Lung (tissue), 12 donors: ENCODE data around the gene KPNA4. TPM values are rescaled to one million over a fixed set of nuclear protein-coding genes. Genes with fewer than 3 reads are reported as not detected.

Experiments used
- ATAC-seq: fragments of 200-7000 bp; cut with Tn5 transposase; one replicate; pipeline ENCODE4 v1.9.1; 2020; ENCODE audit warnings: moderate number of reproducible peaks; ENCODE audit not compliant: insufficient read depth, low FRiP score
- DNase-seq, 3 donors: peaks; one replicate each; pipeline ENCODE4 v3.0.0-alpha.2; 2013 to 2017
- H3K27ac ChIP-seq, 2 donors: one replicate each; pipeline ENCODE4 v1.5.1; 2013; ENCODE audit warnings: mild to moderate bottlenecking in 2 of 2, moderate library complexity in 2 of 2, control low read depth in 1 of 2, inconsistent platforms in 1 of 2, low read depth in 1 of 2, low read length in 1 of 2
- H3K27me3 ChIP-seq, 3 donors: one replicate each; pipeline ENCODE4 v1.5.1; 2013; ENCODE audit warnings: low read length in 2 of 3; ENCODE audit not compliant: control insufficient read depth in 3 of 3, insufficient read depth in 3 of 3
- H3K36me3 ChIP-seq, 4 donors: one replicate each; pipeline ENCODE4 v1.5.1; 2013; ENCODE audit warnings: low read length in 4 of 4, mild to moderate bottlenecking in 1 of 4, moderate library complexity in 1 of 4; ENCODE audit not compliant: control insufficient read depth in 4 of 4, insufficient read depth in 4 of 4
- H3K4me1 ChIP-seq, 5 donors: one replicate each; pipeline ENCODE4 v1.5.1; 2013; ENCODE audit warnings: low read length in 5 of 5, mild to moderate bottlenecking in 2 of 5, moderate library complexity in 1 of 5; ENCODE audit not compliant: control insufficient read depth in 5 of 5, insufficient read depth in 5 of 5
- H3K4me3 ChIP-seq: one replicate; pipeline ENCODE4 v1.5.1; 2013; ENCODE audit warnings: mild to moderate bottlenecking, control low read depth, moderate library complexity
- H3K9ac ChIP-seq, 2 donors: one replicate each; pipeline ENCODE4 v1.5.1; 2013; ENCODE audit warnings: low read length in 2 of 2, control low read depth in 1 of 2; ENCODE audit not compliant: insufficient read depth in 1 of 2
- H3K9me3 ChIP-seq, 4 donors: one replicate each; pipeline ENCODE4 v1.5.1; 2013; ENCODE audit warnings: low read length in 3 of 4, mild to moderate bottlenecking in 1 of 4, moderate library complexity in 1 of 4; ENCODE audit not compliant: control insufficient read depth in 4 of 4, insufficient read depth in 3 of 4
- WGBS, 2 donors: extraction: QIAGEN DNeasy Blood & Tissue Kit; methylation state at CpG; one replicate each; pipeline ENCODE4 v1.1.7; 2013; 5-methylcytosine and 5-hydroxymethylcytosine counted together
- polyA plus RNA-seq, 2 donors: library from polyadenylated mRNA; stranded (reverse); fragments of 200-250 nt; gene quantifications; one replicate each; pipeline ENCODE4 v1.2.1, GENCODE V29; 2013
- total RNA-seq, 2 donors: library from RNA; depleted of rRNA in 1 of 2; stranded (reverse); fragments of >200 nt in 1 of 2; gene quantifications; one replicate each; pipeline ENCODE4 v1.2.1, GENCODE V29; 2014 to 2021
- TF ChIP-seq, protein P1 (sequence below): IDR thresholded peaks from 2 replicates; pipeline ENCODE4 v1.5.1; 2012; ENCODE audit warnings: mild to moderate bottlenecking; ENCODE audit errors: control extremely low read depth, extremely low read depth
- donor health status: control.
- donor health status: control.
- donor health status: Bipolar disorder and iron deficiency.
- donor health status: healthy.
- donor health status: DM: yes; HTN: yes; CAD: no.

KPNA4 gene
- total and polyA plus RNA-seq, 4 donors, result 12.5 to 35.9 (median 23.5) TPM

DNA sequence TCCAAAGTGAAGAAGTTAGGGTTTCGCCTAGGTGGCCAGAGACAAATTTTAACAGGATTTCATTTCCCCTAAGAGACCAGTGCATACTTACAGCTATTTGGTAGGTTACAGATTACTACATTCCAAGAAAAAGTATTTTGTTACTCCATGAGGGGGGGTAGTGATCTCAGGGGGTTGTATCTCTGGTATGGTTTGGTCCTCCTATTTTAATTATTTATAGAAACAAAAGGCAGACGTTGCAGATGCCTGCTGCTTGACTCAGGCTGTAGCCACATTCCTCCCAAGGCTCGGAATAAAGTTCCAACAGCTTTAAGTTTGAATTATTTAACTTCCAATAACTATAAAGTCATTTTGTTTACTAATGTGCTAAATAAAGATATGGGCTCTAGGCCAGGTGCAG is 114.5 kb downstream of the KPNA4 start:
- no peak overlapping the region for H3K9ac ChIP-seq
- H3K27ac ChIP-seq, result no peak overlapping the region
- H3K27me3 ChIP-seq, result no peaks in the 10 kb centered on the region
- H3K4me1 ChIP-seq, result peaks cover 0 to 14% (median 11%) of the 10 kb centered on the region in 5 donors
- ATAC-seq (no peak), DNase-seq (peak in 1 of 3 donors; percentile 18)
- TF ChIP-seq, protein P1, sequence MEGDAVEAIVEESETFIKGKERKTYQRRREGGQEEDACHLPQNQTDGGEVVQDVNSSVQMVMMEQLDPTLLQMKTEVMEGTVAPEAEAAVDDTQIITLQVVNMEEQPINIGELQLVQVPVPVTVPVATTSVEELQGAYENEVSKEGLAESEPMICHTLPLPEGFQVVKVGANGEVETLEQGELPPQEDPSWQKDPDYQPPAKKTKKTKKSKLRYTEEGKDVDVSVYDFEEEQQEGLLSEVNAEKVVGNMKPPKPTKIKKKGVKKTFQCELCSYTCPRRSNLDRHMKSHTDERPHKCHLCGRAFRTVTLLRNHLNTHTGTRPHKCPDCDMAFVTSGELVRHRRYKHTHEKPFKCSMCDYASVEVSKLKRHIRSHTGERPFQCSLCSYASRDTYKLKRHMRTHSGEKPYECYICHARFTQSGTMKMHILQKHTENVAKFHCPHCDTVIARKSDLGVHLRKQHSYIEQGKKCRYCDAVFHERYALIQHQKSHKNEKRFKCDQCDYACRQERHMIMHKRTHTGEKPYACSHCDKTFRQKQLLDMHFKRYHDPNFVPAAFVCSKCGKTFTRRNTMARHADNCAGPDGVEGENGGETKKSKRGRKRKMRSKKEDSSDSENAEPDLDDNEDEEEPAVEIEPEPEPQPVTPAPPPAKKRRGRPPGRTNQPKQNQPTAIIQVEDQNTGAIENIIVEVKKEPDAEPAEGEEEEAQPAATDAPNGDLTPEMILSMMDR, result no peak
- no peak overlapping the region for H3K4me3 ChIP-seq
- WGBS, 2 donors, result 74 to 79% methylated on average over 3 of the region's 3 CpGs
- H3K36me3 ChIP-seq, result no peaks in the 10 kb centered on the region
- peaks cover 0 to 11% (median 0%) of the 10 kb centered on the region in 4 donors for H3K9me3 ChIP-seq

DNA sequence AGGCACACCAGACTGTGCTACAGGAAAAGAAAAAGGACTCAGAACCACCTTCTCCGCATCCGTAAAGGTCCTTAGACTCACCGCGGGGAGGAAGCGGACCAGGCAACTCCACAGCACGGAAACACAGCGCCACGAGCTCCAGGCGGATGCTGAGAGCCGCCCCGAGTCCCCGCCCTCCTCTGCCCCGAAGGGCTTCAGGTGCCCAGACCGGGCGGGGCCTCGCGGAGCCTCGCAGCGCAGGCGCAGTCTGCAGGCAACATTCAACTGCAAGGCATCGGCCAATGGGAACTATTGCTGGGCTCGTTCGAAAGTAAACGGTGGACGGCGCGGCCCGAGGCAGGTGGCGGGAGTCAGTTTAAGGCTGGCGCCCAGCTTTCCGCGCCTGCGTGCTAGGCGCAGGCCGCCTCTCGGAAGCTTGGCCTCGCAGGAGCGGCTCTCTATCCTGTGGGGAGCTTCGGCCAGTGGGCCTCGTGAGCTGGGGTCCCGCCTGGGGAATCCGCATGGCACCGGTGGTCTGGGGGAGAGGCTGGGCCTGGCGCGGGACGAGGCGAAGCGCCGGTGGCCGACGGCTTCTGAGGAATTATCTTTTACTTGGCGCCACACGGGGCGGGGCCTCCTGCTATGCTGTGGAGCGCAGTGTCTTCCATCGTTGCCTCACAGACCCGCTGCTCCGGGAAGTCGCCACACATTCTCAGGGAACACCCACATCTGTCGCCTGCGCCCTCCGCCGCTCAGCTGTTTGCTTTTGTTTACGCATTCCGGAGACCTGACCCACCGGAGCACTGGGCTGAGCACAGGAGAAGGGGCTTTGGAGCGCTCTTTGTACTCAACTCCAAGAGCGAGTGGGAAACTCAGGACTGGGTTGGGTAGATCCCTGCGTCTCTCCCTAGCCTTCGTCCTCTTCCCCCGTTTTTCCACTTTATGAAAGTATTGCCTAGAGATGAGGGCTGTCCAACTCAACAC is 115.5 kb downstream of the KPNA4 start, which contains the start of gene TRIM59:
Gene TRIM59 (minus strand): TSS at position 151 of the 963 bp plus-strand sequence. CDS start 10,603 bp downstream, outside the sequence.
- ATAC-seq, result peak; percentile 95
- Histone ChIP-seq H3K4me3 (peak within 1 kb of the TSS; percentile 39), H3K4me1 (peaks cover 0 to 14% (median 11%) of the 10 kb centered on the region in 5 donors), H3K27ac (peak within 1 kb of the TSS in 1 of 2 donors; percentile 81), H3K27me3 (no peaks in the 10 kb centered on the region), H3K9me3 (peaks cover 0 to 11% (median 0%) of the 10 kb centered on the region in 4 donors), H3K9ac (peak within 1 kb of the TSS; percentile 36 to 73), H3K36me3 (no peaks in the 10 kb centered on the region)
- WGBS, 2 donors, result 11 to 13% methylated on average over 71 of the region's 71 CpGs
- TF ChIP-seq, protein P1, result no peak
- peak; percentile 96 to 98 (median 97) for DNase-seq

DNA sequence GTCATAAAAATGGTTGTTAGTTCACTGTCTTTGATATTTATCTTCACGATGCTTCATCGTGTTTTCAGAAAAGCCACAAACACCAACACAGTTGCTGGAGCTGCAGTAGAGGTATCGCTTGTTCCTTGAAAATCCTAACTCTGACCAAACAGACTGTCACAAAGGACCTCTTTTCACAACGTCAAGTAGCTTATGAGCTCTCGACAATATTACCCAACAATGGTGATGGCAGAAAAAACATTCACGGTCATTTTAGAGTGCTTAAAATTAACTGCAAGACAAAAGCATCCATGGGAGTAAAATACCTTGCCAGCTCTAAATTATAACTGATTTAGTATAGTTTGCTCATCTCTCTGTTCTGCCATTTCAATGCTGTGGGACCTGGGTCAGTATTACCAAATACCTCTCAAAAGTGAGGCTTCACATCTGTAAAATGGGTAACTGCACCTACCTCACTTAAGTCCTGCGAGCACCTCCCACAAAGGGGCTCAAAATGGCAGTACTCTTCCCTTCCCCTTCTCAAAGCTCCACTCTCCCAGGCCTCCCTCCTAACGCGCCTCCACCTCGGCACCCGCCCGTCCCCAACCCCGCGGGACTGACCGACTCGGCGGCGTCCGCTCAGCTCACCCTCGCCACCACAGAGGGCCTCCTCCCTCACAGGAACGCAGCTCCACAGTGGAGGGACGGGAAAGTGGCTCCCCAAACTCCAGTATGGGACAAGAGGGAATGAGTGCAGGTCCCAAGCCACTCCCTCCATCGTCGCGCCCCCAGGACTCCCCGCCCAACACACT is 116.3 kb downstream of the KPNA4 start:
- H3K27ac ChIP-seq, result peak overlapping the region in 1 of 2 donors; percentile 81
- peak in 2 of 3 donors; percentile 81 for DNase-seq
- TF ChIP-seq, protein P1, result no peak

More for the DNA sequence above, 116.3 kb downstream of the KPNA4 start:
- Histone ChIP-seq H3K4me3 (peak overlapping the region; percentile 39), H3K4me1 (peaks cover 0 to 14% (median 11%) of the 10 kb centered on the region in 5 donors), H3K9me3 (peaks cover 0 to 11% (median 0%) of the 10 kb centered on the region in 4 donors), H3K9ac (peak overlapping the region; percentile 36 to 73), H3K36me3 (peaks cover 0 to 4% (median 0%) of the 10 kb centered on the region in 4 donors), H3K27me3 (no peaks in the 10 kb centered on the region)
- ATAC-seq, result peak; percentile 48
- 4 to 5% methylated on average over 26 of the region's 26 CpGs for WGBS, 2 donors
